Heart right ventricle (tissue), 16 donors: ENCODE data around the gene CENPP. TPM values are rescaled to one million over a fixed set of nuclear protein-coding genes. Genes with fewer than 3 reads are reported as not detected.
A peak's percentile ranks its signal among the peaks of the same experiment; 100 is the strongest.

ENCODE experiments used
- ATAC-seq, 8 donors: fragments of 200-7000 bp; cut with Tn5 transposase; one replicate each; pipeline ENCODE4 v1.9.1; 2020; ENCODE audit warnings: mild to moderate bottlenecking in 8 of 8, moderate library complexity in 8 of 8, moderate number of reproducible peaks in 1 of 8
- DNase-seq, 2 donors: peaks; one replicate each; pipeline ENCODE4 v3.0.0-alpha.2; 2020
- H3K27ac ChIP-seq, 10 donors: fragments of 200-600 bp; sonication (generic) in 2 of 10; one replicate each; pipeline versions ENCODE4 v1.5.0 to v1.8.0; 2020 to 2022; ENCODE audit warnings: mild to moderate bottlenecking in 3 of 10
- H3K27me3 ChIP-seq, 7 donors: fragments of 200-600 bp; one replicate each; pipeline ENCODE4 v1.8.0; 2021 to 2022; ENCODE audit warnings: mild to moderate bottlenecking in 2 of 7
- H3K36me3 ChIP-seq, 9 donors: fragments of 200-600 bp; sonication (generic) in 1 of 9; one replicate each; pipeline versions ENCODE4 v1.5.0 to v1.8.0; 2020 to 2022; ENCODE audit warnings: mild to moderate bottlenecking in 2 of 9
- H3K4me1 ChIP-seq, 9 donors: fragments of 200-600 bp; sonication (generic) in 1 of 9; one replicate each; pipeline versions ENCODE4 v1.5.0 to v1.8.0; 2020 to 2022; ENCODE audit warnings: mild to moderate bottlenecking in 4 of 9
- H3K4me3 ChIP-seq, 10 donors: fragments of 200-600 bp; sonication (generic) in 2 of 10; one replicate each; pipeline versions ENCODE4 v1.5.0 to v1.8.0; 2020 to 2022; ENCODE audit warnings: mild to moderate bottlenecking in 7 of 10, moderate library complexity in 2 of 10
- H3K9me3 ChIP-seq, 11 donors: fragments of 200-600 bp in 10 of 11; sonication (generic) in 2 of 11; one replicate each; pipeline versions ENCODE4 v1.5.0 to v1.8.0; 2013 to 2022; ENCODE audit warnings: mild to moderate bottlenecking in 2 of 11, control low read depth in 1 of 11, moderate library complexity in 1 of 11
- WGBS, 2 donors: extraction: QIAGEN DNeasy Blood & Tissue Kit; methylation state at CpG; one replicate each; pipeline ENCODE4 v1.1.7; 2013; ENCODE audit warnings: inconsistent platforms in 1 of 2; 5-methylcytosine and 5-hydroxymethylcytosine counted together
- intact Hi-C, 10 donors: fragments of 100-400 bp; cut with DNase I; formaldehyde crosslinking; loops; one replicate each; pipeline versions ENCODE4 v1.11.1 to v1.14.2; 2022
- polyA plus RNA-seq, 2 donors: library from polyadenylated mRNA; stranded (reverse); fragments of 200-250 nt; gene quantifications; one replicate each; pipeline ENCODE4 v1.2.3, GENCODE V29; 2013
- total RNA-seq, 10 donors: library from RNA; stranded (reverse); fragmentation: NEBNext Ultra II Directional in 3 of 10; extraction: Animal tissue kit (Norgen Biotek cat#: 25700) in 3 of 10; gene quantifications; one replicate each; pipeline versions ENCODE4 v1.2.1 to v1.2.4, GENCODE V29; 2021 to 2023
- TF ChIP-seq, protein P1 (sequence below), 9 donors: fragments of 200-600 bp; sonication (generic) in 2 of 9; IDR thresholded peaks; one replicate each; pipeline versions ENCODE4 v1.5.0 to v1.8.0; 2021 to 2022; ENCODE audit warnings: antibody characterized with exemption in 9 of 9, mild to moderate bottlenecking in 5 of 9, moderate library complexity in 1 of 9
- donor health status: Arrhythmogenic right ventricular cardiomyopathy.
- donor health status: ischemic (EF 13 %, LVEDD 7.1; RV severe dilation, severe dysfunction).
- donor health status: healthy with polysubstance abuse.
- donor health status: DM: no; HTN: yes; CAD: no.
- donor health status: DM: no; HTN: no; CAD: no.
- donor health status: ischemic (EF 25% LVEDD 6.9; RV normal size, moderate dysfunction).
- donor health status: ischemic (EF 25% LVEDD 5.7; RV mildly dilated, moderate dysfunction).
- donor health status: healthy.
- donor health status: DM: yes; HTN: yes; CAD: no.
- donor health status: Ischemic cardiomyopathy.
- donor health status: ischemic (EF 35%, LVEDD 5.7; RV mildly dilated, moderate dysfunction).
- donor health status: nonischemic (EF 11% LVEDD 7.7; RV severe dilation, severe dysfunction).
- donor health status: DM: yes; HTN: yes; CAD: no.
- donor health status: PGD.
- donor health status: ischemic (EF 29% LVEDD 5.4; RV normal size, mild dysfunction).
- donor health status: nonischemic (EF 23%, LVEDD 6.1; RV moderate dilation, normal function).

Gene CENPP
- total and polyA plus RNA-seq, 12 donors, result 1.3 to 5.2 (median 2.8) TPM

DNA sequence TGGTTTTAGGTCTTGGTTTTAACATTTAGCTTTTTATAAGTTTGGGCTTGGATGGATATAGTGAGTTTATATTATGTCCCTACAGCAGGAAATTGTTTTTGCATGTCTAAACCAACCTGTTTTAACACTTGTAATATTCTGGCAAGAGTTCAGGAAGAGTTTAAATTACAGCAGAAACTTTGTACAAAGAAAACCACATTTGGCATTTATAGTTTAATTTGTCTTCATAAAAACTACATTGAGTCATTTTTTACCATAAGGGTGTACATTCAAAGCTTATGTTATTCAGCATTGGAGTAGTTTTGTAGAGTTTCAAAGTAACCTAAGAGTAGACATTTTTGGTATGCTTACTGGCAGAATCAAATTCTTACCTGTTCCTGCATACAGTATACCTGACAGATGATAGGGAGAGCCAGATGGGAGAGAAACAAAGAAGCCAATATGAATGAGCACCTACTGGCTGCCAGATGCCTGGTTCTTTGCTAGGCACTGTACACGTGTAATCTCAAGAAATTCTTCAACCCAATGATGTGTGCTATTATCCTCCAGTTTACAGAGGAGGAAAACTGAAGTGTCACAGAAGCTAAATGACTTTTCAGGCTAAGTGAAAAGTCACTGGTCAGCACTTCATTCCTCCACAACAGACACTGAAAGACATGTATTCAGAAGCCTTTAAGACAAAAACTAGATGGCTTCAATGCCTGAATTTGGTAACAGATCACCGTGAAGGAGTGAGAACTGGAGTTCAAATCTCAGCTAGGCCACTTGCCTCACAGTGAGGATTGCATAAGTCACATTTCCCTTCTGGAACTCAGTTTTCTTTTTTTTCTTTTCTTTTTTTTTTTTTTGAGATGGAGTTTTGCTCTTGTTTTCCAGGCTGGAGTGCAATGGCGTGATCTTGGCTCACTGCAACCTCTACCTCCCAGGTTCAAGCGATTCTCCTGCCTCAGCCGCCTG lies 235.9 kb downstream of the CENPP start:
- WGBS, 2 donors, result 86 to 92% methylated on average over 5 of the region's 5 CpGs
- no peak overlapping the region for H3K4me3 ChIP-seq
- peaks cover 0 to 11% (median 0%) of the 10 kb centered on the region in 11 donors for H3K9me3 ChIP-seq
- H3K27ac ChIP-seq, result peak overlapping the region in 5 of 10 donors; percentile 50 to 68 (median 60)
- H3K4me1 ChIP-seq, result peaks cover 0 to 29% (median 7%) of the 10 kb centered on the region in 9 donors
- no peak for ATAC-seq
- H3K36me3 ChIP-seq, result no peaks in the 10 kb centered on the region
- no peak for DNase-seq
- no peaks in the 10 kb centered on the region for H3K27me3 ChIP-seq
- TF ChIP-seq, protein P1, sequence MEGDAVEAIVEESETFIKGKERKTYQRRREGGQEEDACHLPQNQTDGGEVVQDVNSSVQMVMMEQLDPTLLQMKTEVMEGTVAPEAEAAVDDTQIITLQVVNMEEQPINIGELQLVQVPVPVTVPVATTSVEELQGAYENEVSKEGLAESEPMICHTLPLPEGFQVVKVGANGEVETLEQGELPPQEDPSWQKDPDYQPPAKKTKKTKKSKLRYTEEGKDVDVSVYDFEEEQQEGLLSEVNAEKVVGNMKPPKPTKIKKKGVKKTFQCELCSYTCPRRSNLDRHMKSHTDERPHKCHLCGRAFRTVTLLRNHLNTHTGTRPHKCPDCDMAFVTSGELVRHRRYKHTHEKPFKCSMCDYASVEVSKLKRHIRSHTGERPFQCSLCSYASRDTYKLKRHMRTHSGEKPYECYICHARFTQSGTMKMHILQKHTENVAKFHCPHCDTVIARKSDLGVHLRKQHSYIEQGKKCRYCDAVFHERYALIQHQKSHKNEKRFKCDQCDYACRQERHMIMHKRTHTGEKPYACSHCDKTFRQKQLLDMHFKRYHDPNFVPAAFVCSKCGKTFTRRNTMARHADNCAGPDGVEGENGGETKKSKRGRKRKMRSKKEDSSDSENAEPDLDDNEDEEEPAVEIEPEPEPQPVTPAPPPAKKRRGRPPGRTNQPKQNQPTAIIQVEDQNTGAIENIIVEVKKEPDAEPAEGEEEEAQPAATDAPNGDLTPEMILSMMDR (IDR thresholded peaks at IDR 0.05), result no peak
- intact Hi-C loops, result no loop called here

DNA sequence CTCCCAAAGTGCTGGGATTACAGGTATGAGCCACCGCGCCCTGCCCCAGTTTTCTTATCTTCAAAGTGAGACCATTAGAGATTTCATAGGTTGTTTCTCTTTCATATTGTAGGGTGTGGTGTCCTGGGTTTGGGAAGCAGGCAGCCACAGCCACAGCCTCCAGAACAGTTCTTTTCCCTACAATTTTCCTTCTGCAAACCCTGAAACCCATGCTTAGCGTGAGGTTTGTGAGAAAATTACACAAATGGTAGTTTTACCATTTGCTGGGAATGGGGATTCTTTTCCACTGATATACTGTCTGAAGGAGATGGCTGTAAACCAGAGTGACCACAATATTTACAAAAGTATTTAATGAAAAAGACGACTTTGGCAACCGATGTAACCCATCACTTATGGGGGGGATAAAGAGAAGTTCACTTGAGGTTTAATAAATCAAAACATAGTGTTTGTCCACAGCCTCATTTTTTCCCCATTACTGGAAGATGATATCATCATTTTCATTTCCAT lies 236.8 kb downstream of the CENPP start:
- intact Hi-C loops, result no loop called here
- H3K4me1 ChIP-seq, result peaks cover 0 to 29% (median 7%) of the 10 kb centered on the region in 9 donors
- ATAC-seq (peak in 3 of 8 donors; percentile 14 to 56 (median 47)), DNase-seq (no peak)
- peak overlapping the region in 6 of 10 donors; percentile 57 to 68 (median 60) for H3K27ac ChIP-seq
- no peaks in the 10 kb centered on the region for H3K36me3 ChIP-seq
- H3K27me3 ChIP-seq, result no peaks in the 10 kb centered on the region
- no peak overlapping the region for H3K4me3 ChIP-seq
- 84% methylated on average over 5 of the region's 5 CpGs for WGBS, 2 donors
- TF ChIP-seq, protein P1 (IDR thresholded peaks at IDR 0.05), result no peak
- peaks cover 0 to 16% (median 0%) of the 10 kb centered on the region in 11 donors for H3K9me3 ChIP-seq

DNA sequence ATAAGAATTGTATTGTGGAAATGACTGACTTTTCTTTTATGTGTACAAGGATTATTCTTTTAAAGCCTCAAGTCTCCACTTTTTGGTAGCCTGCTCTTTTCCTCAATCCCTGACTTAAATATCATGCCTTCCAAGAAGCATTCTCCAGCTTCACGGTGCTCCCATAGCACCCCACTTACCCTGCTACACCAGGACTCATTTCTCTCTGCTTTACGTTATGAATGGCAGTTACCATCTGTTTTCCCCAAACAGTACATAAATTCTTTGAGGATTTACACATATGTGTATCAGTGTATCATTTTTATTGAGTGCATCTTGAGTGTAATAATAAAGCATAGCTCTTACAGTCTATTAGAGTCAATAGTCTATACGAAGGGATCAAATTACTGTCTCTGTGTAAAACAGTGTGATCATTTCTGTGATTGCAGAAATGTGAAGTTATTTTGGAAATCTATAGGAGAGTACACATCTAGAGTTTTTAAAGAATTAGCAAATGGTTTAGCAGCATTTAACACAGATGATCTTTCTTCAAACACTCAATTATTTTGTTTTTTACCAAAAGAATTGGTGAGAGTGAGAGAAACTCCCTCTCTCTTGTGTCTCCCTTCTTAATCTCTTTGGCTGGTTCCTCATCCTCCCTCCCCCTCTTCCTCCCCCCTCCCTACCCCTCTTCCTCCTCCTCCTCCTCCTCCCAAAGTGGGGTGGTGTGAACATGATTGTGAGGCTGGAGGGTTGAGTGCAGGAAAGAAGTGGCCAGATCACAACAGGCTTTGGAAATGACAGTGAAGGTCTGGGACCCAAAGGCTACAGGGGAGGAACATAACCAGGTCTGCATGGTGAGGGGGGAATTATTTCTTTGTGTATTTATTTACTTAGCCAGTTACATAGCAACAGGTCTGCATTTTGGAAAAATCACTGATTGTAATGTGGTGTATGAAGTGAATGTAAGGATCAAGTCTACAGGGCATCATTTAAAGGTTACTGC lies 237.7 kb downstream of the CENPP start:
- Histone ChIP-seq H3K4me3 (no peak overlapping the region), H3K27me3 (no peaks in the 10 kb centered on the region), H3K27ac (peak overlapping the region in 6 of 10 donors; percentile 57 to 68 (median 60)), H3K9me3 (peaks cover 0 to 22% (median 0%) of the 10 kb centered on the region in 11 donors), H3K36me3 (no peaks in the 10 kb centered on the region), H3K4me1 (peaks cover 0 to 29% (median 7%) of the 10 kb centered on the region in 9 donors)
- peak in 6 of 8 donors; percentile 35 to 76 (median 52) for ATAC-seq
- intact Hi-C loops, result no loop called here
- no peak for DNase-seq
- TF ChIP-seq, protein P1 (IDR thresholded peaks at IDR 0.05), result no peak
- 67 to 73% methylated on average over 3 of the region's 3 CpGs for WGBS, 2 donors
